ENCODE results near the gene SEC16B. TPM values are rescaled to one million over a fixed set of nuclear protein-coding genes. Genes with fewer than 3 reads are reported as not detected.

The SEC16B gene
- total and polyA plus RNA-seq, 2 of the 8 experiments (the other 6 are each of a cell fraction or from before 2014, with no cell fraction given), result 0.56 to 0.94 TPM

GRCh38 chr1:177897998-177898654 lies 71.7 kb downstream of the SEC16B start (continued):
- TF ChIP-seq, protein P1, sequence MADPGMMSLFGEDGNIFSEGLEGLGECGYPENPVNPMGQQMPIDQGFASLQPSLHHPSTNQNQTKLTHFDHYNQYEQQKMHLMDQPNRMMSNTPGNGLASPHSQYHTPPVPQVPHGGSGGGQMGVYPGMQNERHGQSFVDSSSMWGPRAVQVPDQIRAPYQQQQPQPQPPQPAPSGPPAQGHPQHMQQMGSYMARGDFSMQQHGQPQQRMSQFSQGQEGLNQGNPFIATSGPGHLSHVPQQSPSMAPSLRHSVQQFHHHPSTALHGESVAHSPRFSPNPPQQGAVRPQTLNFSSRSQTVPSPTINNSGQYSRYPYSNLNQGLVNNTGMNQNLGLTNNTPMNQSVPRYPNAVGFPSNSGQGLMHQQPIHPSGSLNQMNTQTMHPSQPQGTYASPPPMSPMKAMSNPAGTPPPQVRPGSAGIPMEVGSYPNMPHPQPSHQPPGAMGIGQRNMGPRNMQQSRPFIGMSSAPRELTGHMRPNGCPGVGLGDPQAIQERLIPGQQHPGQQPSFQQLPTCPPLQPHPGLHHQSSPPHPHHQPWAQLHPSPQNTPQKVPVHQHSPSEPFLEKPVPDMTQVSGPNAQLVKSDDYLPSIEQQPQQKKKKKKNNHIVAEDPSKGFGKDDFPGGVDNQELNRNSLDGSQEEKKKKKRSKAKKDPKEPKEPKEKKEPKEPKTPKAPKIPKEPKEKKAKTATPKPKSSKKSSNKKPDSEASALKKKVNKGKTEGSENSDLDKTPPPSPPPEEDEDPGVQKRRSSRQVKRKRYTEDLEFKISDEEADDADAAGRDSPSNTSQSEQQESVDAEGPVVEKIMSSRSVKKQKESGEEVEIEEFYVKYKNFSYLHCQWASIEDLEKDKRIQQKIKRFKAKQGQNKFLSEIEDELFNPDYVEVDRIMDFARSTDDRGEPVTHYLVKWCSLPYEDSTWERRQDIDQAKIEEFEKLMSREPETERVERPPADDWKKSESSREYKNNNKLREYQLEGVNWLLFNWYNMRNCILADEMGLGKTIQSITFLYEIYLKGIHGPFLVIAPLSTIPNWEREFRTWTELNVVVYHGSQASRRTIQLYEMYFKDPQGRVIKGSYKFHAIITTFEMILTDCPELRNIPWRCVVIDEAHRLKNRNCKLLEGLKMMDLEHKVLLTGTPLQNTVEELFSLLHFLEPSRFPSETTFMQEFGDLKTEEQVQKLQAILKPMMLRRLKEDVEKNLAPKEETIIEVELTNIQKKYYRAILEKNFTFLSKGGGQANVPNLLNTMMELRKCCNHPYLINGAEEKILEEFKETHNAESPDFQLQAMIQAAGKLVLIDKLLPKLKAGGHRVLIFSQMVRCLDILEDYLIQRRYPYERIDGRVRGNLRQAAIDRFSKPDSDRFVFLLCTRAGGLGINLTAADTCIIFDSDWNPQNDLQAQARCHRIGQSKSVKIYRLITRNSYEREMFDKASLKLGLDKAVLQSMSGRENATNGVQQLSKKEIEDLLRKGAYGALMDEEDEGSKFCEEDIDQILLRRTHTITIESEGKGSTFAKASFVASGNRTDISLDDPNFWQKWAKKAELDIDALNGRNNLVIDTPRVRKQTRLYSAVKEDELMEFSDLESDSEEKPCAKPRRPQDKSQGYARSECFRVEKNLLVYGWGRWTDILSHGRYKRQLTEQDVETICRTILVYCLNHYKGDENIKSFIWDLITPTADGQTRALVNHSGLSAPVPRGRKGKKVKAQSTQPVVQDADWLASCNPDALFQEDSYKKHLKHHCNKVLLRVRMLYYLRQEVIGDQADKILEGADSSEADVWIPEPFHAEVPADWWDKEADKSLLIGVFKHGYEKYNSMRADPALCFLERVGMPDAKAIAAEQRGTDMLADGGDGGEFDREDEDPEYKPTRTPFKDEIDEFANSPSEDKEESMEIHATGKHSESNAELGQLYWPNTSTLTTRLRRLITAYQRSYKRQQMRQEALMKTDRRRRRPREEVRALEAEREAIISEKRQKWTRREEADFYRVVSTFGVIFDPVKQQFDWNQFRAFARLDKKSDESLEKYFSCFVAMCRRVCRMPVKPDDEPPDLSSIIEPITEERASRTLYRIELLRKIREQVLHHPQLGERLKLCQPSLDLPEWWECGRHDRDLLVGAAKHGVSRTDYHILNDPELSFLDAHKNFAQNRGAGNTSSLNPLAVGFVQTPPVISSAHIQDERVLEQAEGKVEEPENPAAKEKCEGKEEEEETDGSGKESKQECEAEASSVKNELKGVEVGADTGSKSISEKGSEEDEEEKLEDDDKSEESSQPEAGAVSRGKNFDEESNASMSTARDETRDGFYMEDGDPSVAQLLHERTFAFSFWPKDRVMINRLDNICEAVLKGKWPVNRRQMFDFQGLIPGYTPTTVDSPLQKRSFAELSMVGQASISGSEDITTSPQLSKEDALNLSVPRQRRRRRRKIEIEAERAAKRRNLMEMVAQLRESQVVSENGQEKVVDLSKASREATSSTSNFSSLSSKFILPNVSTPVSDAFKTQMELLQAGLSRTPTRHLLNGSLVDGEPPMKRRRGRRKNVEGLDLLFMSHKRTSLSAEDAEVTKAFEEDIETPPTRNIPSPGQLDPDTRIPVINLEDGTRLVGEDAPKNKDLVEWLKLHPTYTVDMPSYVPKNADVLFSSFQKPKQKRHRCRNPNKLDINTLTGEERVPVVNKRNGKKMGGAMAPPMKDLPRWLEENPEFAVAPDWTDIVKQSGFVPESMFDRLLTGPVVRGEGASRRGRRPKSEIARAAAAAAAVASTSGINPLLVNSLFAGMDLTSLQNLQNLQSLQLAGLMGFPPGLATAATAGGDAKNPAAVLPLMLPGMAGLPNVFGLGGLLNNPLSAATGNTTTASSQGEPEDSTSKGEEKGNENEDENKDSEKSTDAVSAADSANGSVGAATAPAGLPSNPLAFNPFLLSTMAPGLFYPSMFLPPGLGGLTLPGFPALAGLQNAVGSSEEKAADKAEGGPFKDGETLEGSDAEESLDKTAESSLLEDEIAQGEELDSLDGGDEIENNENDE (IDR thresholded peaks at IDR 0.05; ENCODE audit: insufficient replicate concordance, low read length), result no peak
- TF ChIP-seq KDM4A (IDR thresholded peaks at IDR 0.05; ENCODE audit: low read depth, low read length, severe bottlenecking), result no peak
- TF ChIP-seq CHD2 (IDR thresholded peaks at IDR 0.05; ENCODE audit: low read length), result no peak
- TF ChIP-seq POU5F1 (IDR thresholded peaks at IDR 0.05; ENCODE audit: low read depth, low read length), result no peak
- TF ChIP-seq, protein P2, sequence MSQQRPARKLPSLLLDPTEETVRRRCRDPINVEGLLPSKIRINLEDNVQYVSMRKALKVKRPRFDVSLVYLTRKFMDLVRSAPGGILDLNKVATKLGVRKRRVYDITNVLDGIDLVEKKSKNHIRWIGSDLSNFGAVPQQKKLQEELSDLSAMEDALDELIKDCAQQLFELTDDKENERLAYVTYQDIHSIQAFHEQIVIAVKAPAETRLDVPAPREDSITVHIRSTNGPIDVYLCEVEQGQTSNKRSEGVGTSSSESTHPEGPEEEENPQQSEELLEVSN (IDR thresholded peaks at IDR 0.05), result no peak

Data from H1 (cell line).